IPS-18a (cell line): Measurements from ENCODE around the gene ARHGEF12.

Experiments used
- H3K27ac ChIP-seq: one replicate; pipeline ENCODE4 v1.5.1; 2013; ENCODE audit warnings: low read length
- H3K27me3 ChIP-seq: one replicate; pipeline ENCODE4 v1.6.1; 2013; ENCODE audit warnings: mild to moderate bottlenecking, low read length; ENCODE audit not compliant: control insufficient read depth, insufficient read depth
- H3K36me3 ChIP-seq: one replicate; pipeline ENCODE4 v1.6.1; 2013; ENCODE audit warnings: low read depth, low read length; ENCODE audit not compliant: control insufficient read depth
- H3K4me1 ChIP-seq: one replicate; pipeline ENCODE4 v1.6.1; 2013; ENCODE audit warnings: low read depth, low read length; ENCODE audit not compliant: control insufficient read depth
- H3K4me3 ChIP-seq: one replicate; pipeline ENCODE4 v1.5.1; 2013; ENCODE audit warnings: low read length
- H3K9ac ChIP-seq: one replicate; pipeline ENCODE4 v1.6.1; 2013; ENCODE audit warnings: mild to moderate bottlenecking, low read length, moderate library complexity
- H3K9me3 ChIP-seq: one replicate; pipeline ENCODE4 v1.6.1; 2013; ENCODE audit warnings: low read depth, low read length; ENCODE audit not compliant: control insufficient read depth

ARHGEF12 gene

DNA sequence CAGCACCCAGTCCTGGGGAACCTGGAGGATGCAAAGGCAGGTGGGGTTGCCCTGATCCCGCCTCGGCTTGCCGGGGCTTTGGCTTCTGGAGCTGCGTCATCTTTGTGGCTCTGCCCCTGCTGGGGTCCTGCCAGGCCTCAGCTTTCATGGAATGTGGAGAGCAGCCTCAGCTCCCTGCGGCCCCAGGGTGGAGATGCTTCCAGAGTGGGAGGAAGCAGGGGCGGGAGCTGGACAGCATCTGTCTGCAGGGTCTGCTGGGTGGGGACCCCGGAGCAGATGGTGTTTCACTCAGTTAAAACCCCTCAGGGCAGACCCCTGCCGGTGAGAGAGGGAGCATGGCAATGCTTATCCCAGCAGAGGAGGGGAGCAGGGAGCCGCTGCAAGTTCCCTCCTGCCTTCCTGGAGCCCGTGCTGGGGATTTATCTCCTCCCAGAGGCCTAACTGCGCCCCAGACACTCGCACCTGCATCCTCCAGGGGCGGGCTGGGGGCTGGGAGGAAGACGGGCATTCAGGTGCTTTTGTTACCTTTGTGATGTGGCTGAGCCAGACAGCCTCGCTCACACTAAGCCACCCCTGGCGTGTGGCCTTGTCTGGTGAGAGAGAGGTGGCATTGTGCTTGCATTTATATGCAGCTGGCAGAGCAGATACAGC, 191.0 kb downstream of the ARHGEF12 start:
- Histone ChIP-seq H3K27ac (no peak overlapping the region), H3K9me3 (no peaks in the 10 kb centered on the region), H3K9ac (no peak overlapping the region), H3K27me3 (no peaks in the 10 kb centered on the region), H3K4me1 (peaks cover 15% of the 10 kb centered on the region), H3K4me3 (no peak overlapping the region), H3K36me3 (no peaks in the 10 kb centered on the region)

DNA sequence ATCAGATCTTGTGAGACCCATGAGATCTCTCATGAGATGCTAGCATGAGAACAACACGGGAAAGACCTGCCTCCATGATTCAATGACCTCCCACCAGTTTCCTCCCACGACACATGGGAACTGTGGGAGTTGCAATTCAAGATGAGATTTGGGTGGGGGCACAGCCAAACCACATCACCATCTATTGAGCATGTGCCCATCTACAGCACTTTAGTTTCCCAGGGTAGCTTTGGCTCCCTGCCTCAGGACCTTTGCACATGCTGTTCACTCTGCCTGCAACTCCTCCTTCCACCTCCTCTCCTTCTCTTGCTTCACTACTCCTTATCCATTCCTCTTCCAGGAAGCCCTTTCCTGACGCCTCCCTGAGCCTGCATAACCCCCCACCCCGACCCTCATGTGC, 192.5 kb downstream of the ARHGEF12 start:
- Histone ChIP-seq H3K9ac (no peak overlapping the region), H3K27ac (no peak overlapping the region), H3K9me3 (no peaks in the 10 kb centered on the region), H3K27me3 (no peaks in the 10 kb centered on the region), H3K4me1 (peaks cover 14% of the 10 kb centered on the region), H3K36me3 (no peaks in the 10 kb centered on the region), H3K4me3 (no peak overlapping the region)

DNA sequence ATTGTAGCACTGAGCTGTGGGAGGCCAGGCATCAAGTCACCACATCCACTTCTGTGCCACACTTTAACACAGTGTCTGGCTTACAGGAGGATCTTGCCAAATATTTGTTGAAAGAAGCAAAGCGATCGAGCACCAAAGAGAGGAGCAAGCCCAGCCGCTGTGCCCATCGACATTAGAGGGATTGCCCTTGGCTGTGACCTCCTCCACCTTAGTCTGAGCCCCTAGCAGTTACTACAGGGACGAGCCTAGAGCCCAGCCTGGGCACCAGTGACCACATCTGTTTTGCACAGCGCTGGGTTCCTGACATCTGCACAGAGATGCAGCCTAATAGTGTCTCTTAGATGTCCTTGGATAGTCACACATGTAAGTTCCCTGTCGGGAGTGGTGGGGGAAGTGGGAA, 193.0 kb downstream of the ARHGEF12 start:
- Histone ChIP-seq H3K4me1 (peaks cover 14% of the 10 kb centered on the region), H3K9ac (no peak overlapping the region), H3K27ac (no peak overlapping the region), H3K4me3 (no peak overlapping the region), H3K36me3 (no peaks in the 10 kb centered on the region), H3K27me3 (no peaks in the 10 kb centered on the region), H3K9me3 (no peaks in the 10 kb centered on the region)

DNA sequence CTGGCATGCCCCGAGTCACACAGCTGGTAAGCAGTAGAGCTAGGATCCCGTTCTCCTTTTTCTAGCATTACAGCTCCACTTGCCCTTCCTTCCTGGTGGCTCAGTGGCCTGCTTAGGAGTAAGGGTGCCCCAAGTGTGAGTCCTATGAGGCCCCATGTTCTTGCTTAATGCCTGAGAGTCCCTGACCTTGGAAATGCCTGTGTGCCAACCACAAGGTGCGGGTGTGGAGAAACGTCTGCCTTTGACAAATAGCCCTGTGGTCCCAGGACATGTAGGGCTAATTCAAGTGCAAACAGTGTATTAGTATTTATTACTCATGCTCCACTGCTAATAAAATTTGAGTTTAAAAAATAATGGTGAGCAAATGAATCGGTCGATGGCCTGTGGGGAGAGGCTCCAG, 193.7 kb downstream of the ARHGEF12 start:
- Histone ChIP-seq H3K4me3 (no peak overlapping the region), H3K27ac (no peak overlapping the region), H3K9me3 (no peaks in the 10 kb centered on the region), H3K9ac (no peak overlapping the region), H3K27me3 (no peaks in the 10 kb centered on the region), H3K4me1 (peaks cover 14% of the 10 kb centered on the region), H3K36me3 (no peaks in the 10 kb centered on the region)

DNA sequence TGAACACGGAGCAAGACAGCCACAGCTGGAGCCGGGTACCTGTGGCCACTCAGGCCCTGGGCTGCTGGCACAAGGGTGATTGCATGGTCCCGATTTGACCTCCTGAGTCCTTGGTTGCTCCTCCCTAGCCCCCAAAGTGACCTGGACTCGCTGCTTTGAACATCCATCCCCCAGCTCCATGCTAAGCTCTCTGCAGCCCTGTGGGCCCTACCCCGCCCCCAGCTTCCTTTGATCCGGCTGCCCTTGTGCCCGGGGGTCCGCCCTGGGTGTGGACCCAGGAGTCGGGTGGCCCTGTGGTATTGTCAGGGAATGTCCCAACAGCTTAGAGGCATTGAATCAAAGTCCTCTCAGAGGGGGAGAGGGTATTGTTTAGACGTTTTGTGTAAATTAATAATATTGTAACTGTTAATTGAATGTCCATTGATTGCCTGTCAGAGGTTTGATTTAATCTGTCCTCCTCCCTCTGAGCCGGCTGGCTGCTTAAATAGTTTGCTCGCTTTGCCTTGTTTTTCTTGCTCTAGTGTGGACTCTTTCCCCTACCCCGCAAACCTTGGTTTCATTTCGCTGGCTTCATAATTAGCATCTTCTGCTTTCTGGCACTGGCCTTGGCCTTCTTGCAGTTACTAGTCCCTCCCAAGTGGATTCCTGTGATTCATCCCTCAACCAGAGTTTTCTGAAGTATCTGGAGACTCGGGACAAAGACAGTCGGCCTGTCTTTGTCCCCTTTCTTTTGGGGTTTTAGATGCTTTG, 196.0 kb downstream of the ARHGEF12 start:
- H3K9ac ChIP-seq: no peak overlapping the region

DNA sequence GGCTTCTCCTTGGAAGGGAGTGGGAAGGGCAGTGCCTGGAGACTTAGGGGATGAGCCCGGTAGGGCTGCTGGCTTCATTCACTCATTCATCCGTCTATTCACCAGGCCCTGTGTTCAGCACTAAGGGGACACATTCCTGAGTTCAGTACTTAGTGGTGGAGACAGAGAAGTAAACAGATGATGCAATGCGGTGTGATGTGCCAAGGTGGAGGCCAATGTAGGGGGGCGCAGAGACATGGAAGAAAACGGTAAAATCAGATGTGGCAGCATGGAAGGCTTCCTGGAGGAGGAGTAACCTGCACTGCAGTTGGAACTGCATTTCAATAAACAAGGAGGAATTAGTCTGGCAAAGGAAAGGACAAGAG, 196.6 kb downstream of the ARHGEF12 start:
- no peak overlapping the region for H3K4me3 ChIP-seq
- H3K9me3 ChIP-seq: no peaks in the 10 kb centered on the region
- H3K9ac ChIP-seq: no peak overlapping the region
- no peaks in the 10 kb centered on the region for H3K27me3 ChIP-seq
- H3K36me3 ChIP-seq: no peaks in the 10 kb centered on the region
- peaks cover 7% of the 10 kb centered on the region for H3K4me1 ChIP-seq
- H3K27ac ChIP-seq: no peak overlapping the region

More for the DNA sequence above, 196.0 kb downstream of the ARHGEF12 start:
- H3K27ac ChIP-seq: no peak overlapping the region
- H3K9me3 ChIP-seq: no peaks in the 10 kb centered on the region
- H3K36me3 ChIP-seq: no peaks in the 10 kb centered on the region
- H3K4me1 ChIP-seq: peaks cover 7% of the 10 kb centered on the region
- no peak overlapping the region for H3K4me3 ChIP-seq
- no peaks in the 10 kb centered on the region for H3K27me3 ChIP-seq

- Histone ChIP-seq H3K27ac (no peak overlapping the region), H3K36me3 (no peaks in the 10 kb centered on the region), H3K4me3 (no peak overlapping the region), H3K9ac (no peak overlapping the region), H3K4me1 (peaks cover 7% of the 10 kb centered on the region), H3K27me3 (no peaks in the 10 kb centered on the region), H3K9me3 (no peaks in the 10 kb centered on the region)
Observed at GRCh38 chr11:120536091-120536796, 200.0 kb downstream of the ARHGEF12 start.

GRCh38 chr11:120536797-120537169, 200.6 kb downstream of the ARHGEF12 start:
- Histone ChIP-seq H3K9me3 (no peaks in the 10 kb centered on the region), H3K4me1 (peaks cover 7% of the 10 kb centered on the region), H3K4me3 (no peak overlapping the region), H3K36me3 (no peaks in the 10 kb centered on the region), H3K9ac (no peak overlapping the region), H3K27me3 (no peaks in the 10 kb centered on the region), H3K27ac (no peak overlapping the region)

GRCh38 chr11:120537996-120538395, 201.8 kb downstream of the ARHGEF12 start:
- peaks cover 1% of the 10 kb centered on the region for H3K4me1 ChIP-seq
- no peaks in the 10 kb centered on the region for H3K27me3 ChIP-seq
- no peaks in the 10 kb centered on the region for H3K36me3 ChIP-seq
- no peak overlapping the region for H3K4me3 ChIP-seq
- no peaks in the 10 kb centered on the region for H3K9me3 ChIP-seq
- H3K9ac ChIP-seq: no peak overlapping the region
- no peak overlapping the region for H3K27ac ChIP-seq

GRCh38 chr11:120538707-120539106, 202.5 kb downstream of the ARHGEF12 start:
- Histone ChIP-seq H3K27me3 (no peaks in the 10 kb centered on the region), H3K4me3 (no peak overlapping the region), H3K36me3 (no peaks in the 10 kb centered on the region), H3K4me1 (no peaks in the 10 kb centered on the region), H3K27ac (no peak overlapping the region), H3K9me3 (no peaks in the 10 kb centered on the region), H3K9ac (no peak overlapping the region)
